Ishikawa (cell line): ENCODE data around the gene UGGT2.

Experiments
- MAX ChIP-seq: IDR thresholded peaks from 2 replicates; pipeline ENCODE4 v1.6.1; 2012
- NFIC ChIP-seq: IDR thresholded peaks from 2 replicates; pipeline ENCODE4 v1.6.1; 2012
- RAD21 ChIP-seq: IDR thresholded peaks from 2 replicates; pipeline ENCODE4 v1.6.1; 2012; ENCODE audit warnings: low read depth

- TF ChIP-seq RAD21 (no peak), MAX (no peak), NFIC (no peak)
These were observed 15.5 kb upstream of the UGGT2 start for GRCh38 chr13:96068729-96069128.
